Ascending aorta (tissue), 2 donors: ENCODE results near the gene SLCO1A2. TPM values are rescaled to one million over a fixed set of nuclear protein-coding genes. Genes with fewer than 3 reads are reported as not detected.

Source experiments
- DNase-seq, 2 donors: peaks; one replicate each; pipeline ENCODE4 v3.0.0-alpha.2; 2019; ENCODE audit warnings: low spot score in 2 of 2
- H3K27ac ChIP-seq, 2 donors: fragments of 200-600 bp; sonication (generic); one replicate each; pipeline ENCODE4 v1.5.1; 2016 to 2017; ENCODE audit warnings: mild to moderate bottlenecking in 1 of 2
- H3K27me3 ChIP-seq: fragments of 200-600 bp; sonication (generic); one replicate; pipeline ENCODE4 v1.5.1; 2017
- H3K36me3 ChIP-seq, 2 donors: fragments of 200-600 bp; sonication (generic); one replicate each; pipeline ENCODE4 v1.5.1; 2016
- H3K4me1 ChIP-seq, 2 donors: fragments of 200-600 bp; sonication (generic); one replicate each; pipeline ENCODE4 v1.5.1; 2016 to 2017; ENCODE audit warnings: mild to moderate bottlenecking in 1 of 2
- H3K4me3 ChIP-seq, 2 donors: fragments of 200-600 bp; sonication (generic); one replicate each; pipeline ENCODE4 v1.5.1; 2016 to 2017; ENCODE audit warnings: mild to moderate bottlenecking in 1 of 2
- H3K9me3 ChIP-seq, 2 donors: fragments of 200-600 bp; sonication (generic); one replicate each; pipeline ENCODE4 v1.5.1; 2016
- intact Hi-C: fragments of 100-400 bp; cut with DNase I; formaldehyde crosslinking; loops from one replicate; pipeline ENCODE4 v1.15.1; 2023
- total RNA-seq: library from RNA; depleted of rRNA; stranded (reverse); fragments of >200 nt; gene quantifications from one replicate; pipeline ENCODE4 v1.1.0, GENCODE V29; 2016
- TF ChIP-seq, protein P1 (sequence below), 3 experiments: fragments of 200-600 bp in 2 of 3; fragments of 450-650 bp in 1 of 3; sonication (generic) in 2 of 3; IDR thresholded peaks; one replicate each; pipeline ENCODE4 v1.5.1; 2016 to 2019; ENCODE audit warnings: antibody characterized with exemption in 3 of 3, mild to moderate bottlenecking in 1 of 3, moderate library complexity in 1 of 3

SLCO1A2 gene
- total RNA-seq, 1 donor from 2014 or later = not detected

DNA sequence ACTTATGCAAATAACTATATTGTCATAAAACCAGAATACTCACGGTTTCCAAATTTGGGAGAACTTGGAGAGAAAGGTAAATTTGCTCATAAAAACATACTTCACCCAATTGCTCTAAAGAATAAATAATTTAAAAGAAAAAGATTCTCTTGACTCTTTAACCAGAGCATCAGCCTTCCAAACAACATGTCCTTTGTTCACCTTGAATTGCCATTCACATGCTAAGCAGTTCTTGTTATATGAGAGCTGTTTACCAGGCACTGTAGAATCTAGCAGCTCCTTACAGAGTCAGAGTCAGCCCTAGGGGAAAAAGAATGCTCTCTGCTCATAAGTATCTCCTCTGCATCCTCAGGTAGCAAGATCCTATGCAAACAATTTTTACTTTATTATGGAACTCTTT is 10.2 kb downstream of the SLCO1A2 start:
- intact Hi-C loops = no loop called here
- H3K27ac ChIP-seq = no peak overlapping the region
- H3K36me3 ChIP-seq = no peaks in the 10 kb centered on the region
- H3K4me1 ChIP-seq = peaks cover 0 to 3% of the 10 kb centered on the region in 2 donors
- no peak overlapping the region for H3K4me3 ChIP-seq
- no peak for DNase-seq
- TF ChIP-seq, protein P1, sequence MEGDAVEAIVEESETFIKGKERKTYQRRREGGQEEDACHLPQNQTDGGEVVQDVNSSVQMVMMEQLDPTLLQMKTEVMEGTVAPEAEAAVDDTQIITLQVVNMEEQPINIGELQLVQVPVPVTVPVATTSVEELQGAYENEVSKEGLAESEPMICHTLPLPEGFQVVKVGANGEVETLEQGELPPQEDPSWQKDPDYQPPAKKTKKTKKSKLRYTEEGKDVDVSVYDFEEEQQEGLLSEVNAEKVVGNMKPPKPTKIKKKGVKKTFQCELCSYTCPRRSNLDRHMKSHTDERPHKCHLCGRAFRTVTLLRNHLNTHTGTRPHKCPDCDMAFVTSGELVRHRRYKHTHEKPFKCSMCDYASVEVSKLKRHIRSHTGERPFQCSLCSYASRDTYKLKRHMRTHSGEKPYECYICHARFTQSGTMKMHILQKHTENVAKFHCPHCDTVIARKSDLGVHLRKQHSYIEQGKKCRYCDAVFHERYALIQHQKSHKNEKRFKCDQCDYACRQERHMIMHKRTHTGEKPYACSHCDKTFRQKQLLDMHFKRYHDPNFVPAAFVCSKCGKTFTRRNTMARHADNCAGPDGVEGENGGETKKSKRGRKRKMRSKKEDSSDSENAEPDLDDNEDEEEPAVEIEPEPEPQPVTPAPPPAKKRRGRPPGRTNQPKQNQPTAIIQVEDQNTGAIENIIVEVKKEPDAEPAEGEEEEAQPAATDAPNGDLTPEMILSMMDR (IDR thresholded peaks at IDR 0.05) = no peak
- H3K27me3 ChIP-seq = no peaks in the 10 kb centered on the region
- H3K9me3 ChIP-seq = peaks cover 9 to 16% of the 10 kb centered on the region in 2 donors

DNA sequence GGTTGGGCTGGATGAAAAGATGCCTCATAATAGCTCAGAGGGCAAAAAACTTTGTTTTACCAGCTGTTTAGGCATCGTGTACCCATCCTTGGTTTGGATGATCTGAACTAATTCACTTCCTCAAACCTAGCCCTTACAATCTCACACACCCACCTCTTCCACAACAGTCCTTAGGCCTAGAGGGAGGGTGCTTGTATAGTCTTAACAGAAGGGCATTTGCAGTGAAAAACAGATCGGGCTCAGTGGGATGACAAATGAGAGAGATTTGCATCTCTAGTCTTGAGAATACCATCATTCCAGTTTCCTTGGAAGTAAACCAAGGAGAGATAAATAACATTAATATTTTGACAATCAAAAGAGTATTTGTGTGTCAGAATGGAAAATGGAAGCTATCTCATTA is 11.0 kb downstream of the SLCO1A2 start:
- TF ChIP-seq, protein P1 (IDR thresholded peaks at IDR 0.05) = no peak
- no peaks in the 10 kb centered on the region for H3K36me3 ChIP-seq
- intact Hi-C loops = no loop called here
- H3K27me3 ChIP-seq = no peaks in the 10 kb centered on the region
- H3K27ac ChIP-seq = no peak overlapping the region
- H3K4me1 ChIP-seq = peaks cover 0 to 3% of the 10 kb centered on the region in 2 donors
- peaks cover 9 to 16% of the 10 kb centered on the region in 2 donors for H3K9me3 ChIP-seq
- no peak overlapping the region for H3K4me3 ChIP-seq
- DNase-seq = no peak

DNA sequence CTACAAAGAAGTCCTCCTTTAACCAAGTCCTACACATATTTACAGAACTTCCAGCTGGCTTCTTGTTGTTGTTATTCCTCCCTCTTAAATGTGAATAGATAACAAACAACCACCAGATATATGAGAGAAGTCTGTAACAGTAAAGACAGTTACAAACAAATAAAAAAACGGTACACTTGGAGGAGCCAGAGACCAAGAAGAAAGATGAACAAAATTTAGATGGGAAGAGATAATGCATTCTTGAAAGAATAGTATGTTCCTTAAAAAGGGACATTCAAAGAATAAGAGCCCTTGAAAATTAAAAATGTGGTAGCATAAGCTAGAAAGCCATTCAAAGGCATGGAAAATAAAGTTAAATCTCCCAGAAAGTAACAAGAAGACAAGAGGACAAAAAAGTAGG is 25.9 kb downstream of the SLCO1A2 start:
- no peaks in the 10 kb centered on the region for H3K9me3 ChIP-seq

DNA sequence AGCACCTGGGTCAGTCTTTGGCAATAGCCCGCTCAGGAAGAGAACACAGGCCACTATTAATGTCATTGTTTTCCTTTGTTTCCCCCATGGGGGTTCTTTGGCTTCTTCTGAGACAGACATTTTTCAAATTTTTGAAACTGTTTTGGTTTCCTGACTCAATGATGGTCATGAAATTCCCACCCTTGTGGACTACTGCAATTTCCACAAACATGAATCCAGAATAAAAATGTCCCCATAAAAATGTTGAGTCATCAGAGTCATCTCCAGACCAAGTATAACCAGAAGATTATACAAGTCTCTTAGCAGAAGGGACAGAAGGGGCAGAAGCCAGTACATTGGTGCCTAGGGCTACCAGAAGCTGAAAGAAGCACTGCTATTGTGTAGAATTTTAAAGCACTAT is 29.1 kb downstream of the SLCO1A2 start:
- Histone ChIP-seq H3K9me3 (no peaks in the 10 kb centered on the region), H3K27me3 (no peaks in the 10 kb centered on the region), H3K27ac (no peak overlapping the region), H3K4me3 (no peak overlapping the region), H3K36me3 (no peaks in the 10 kb centered on the region), H3K4me1 (no peaks in the 10 kb centered on the region)
- intact Hi-C loops = no loop called here
- DNase-seq = no peak
- TF ChIP-seq, protein P1 (IDR thresholded peaks at IDR 0.05) = no peak

More for the DNA sequence above, 25.9 kb downstream of the SLCO1A2 start:
- H3K36me3 ChIP-seq = no peaks in the 10 kb centered on the region
- TF ChIP-seq, protein P1 (IDR thresholded peaks at IDR 0.05) = no peak
- no peak overlapping the region for H3K27ac ChIP-seq
- no peaks in the 10 kb centered on the region for H3K27me3 ChIP-seq
- DNase-seq = no peak
- H3K4me1 ChIP-seq = no peaks in the 10 kb centered on the region
- intact Hi-C loops = no loop called here
- H3K4me3 ChIP-seq = no peak overlapping the region

DNA sequence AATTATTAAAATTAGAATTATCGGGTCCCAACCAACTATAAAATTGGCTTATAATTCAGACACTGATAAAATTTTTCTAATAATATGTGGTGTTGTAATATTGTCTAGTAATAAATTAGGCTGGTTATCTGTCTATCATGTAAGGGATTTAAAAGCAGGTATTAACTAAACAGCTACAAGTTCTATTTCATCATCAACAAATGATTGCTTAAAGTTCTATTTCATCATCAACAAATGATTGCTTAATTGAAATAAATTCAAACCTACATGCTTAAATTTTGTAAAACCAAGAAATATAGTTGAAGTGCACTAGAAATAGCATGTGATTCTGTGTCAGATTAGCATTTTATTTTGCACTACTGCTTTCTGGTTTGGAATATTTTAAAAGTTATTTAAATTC is 34.1 kb downstream of the SLCO1A2 start:
- Histone ChIP-seq H3K4me3 (no peak overlapping the region), H3K9me3 (no peaks in the 10 kb centered on the region), H3K27ac (no peak overlapping the region), H3K27me3 (no peaks in the 10 kb centered on the region), H3K4me1 (no peaks in the 10 kb centered on the region), H3K36me3 (no peaks in the 10 kb centered on the region)
- intact Hi-C loops = no loop called here
- DNase-seq = no peak
- TF ChIP-seq, protein P1 (IDR thresholded peaks at IDR 0.05) = no peak
